Transverse colon (tissue), 4 donors: ENCODE data around the gene HSFX3. TPM values are rescaled to one million over a fixed set of nuclear protein-coding genes. Genes with fewer than 3 reads are reported as not detected.
"Not testable (repeated sequence)": the region's sequence is repeated elsewhere in the genome, so short reads cannot be mapped to it uniquely, and the experiment has no call there.

Experiments used
- DNase-seq: peaks from one replicate; pipeline ENCODE4 v3.0.0-alpha.2; 2019
- H3K27ac ChIP-seq, 4 donors: fragments of 200-600 bp; sonication (generic); 2 replicates each; pipeline ENCODE4 v1.5.1; 2016 to 2018; ENCODE audit warnings: inconsistent platforms in 4 of 4
- H3K27me3 ChIP-seq: fragments of 200-600 bp; sonication (generic); 2 replicates; pipeline ENCODE4 v1.5.1; 2017; ENCODE audit warnings: inconsistent platforms
- H3K36me3 ChIP-seq, 4 donors: fragments of 200-600 bp; sonication (generic); 2 replicates each; pipeline ENCODE4 v1.5.1; 2017 to 2019; ENCODE audit warnings: inconsistent platforms in 4 of 4
- H3K4me1 ChIP-seq, 4 donors: fragments of 200-600 bp; sonication (generic); 2 replicates each; pipeline ENCODE4 v1.5.1; 2017 to 2020; ENCODE audit warnings: inconsistent platforms in 4 of 4
- H3K4me3 ChIP-seq, 4 donors: fragments of 200-600 bp; sonication (generic); 1 replicate in 1 of 4; 2 replicates in 3 of 4; pipeline versions ENCODE4 v1.5.1 to v1.6.1; 2017 to 2019; ENCODE audit warnings: inconsistent platforms in 4 of 4
- H3K9me3 ChIP-seq, 2 donors: fragments of 200-600 bp; sonication (generic); 2 replicates each; pipeline ENCODE4 v1.5.1; 2017 to 2019; ENCODE audit warnings: inconsistent platforms in 2 of 2
- EP300 ChIP-seq: sonication (generic); formaldehyde crosslinking; IDR thresholded peaks from one replicate; pipeline ENCODE4 v1.6.1; 2017; ENCODE audit warnings: antibody characterized with exemption, low read depth
- POLR2A ChIP-seq: fragments of 450-650 bp; IDR thresholded peaks from one replicate; pipeline ENCODE4 v1.6.1; 2016; ENCODE audit warnings: antibody characterized with exemption, mild to moderate bottlenecking, moderate library complexity
- POLR2AphosphoS5 ChIP-seq, 3 donors: sonication (generic); formaldehyde crosslinking; IDR thresholded peaks; one replicate each; pipeline ENCODE4 v1.6.1; 2016; ENCODE audit warnings: antibody characterized with exemption in 3 of 3
- WGBS, 2 donors: methylation state at CpG; one replicate each; pipeline ENCODE4 v1.1.5; 2018; ENCODE audit warnings: low coverage in 1 of 2; 5-methylcytosine and 5-hydroxymethylcytosine counted together
- in situ Hi-C, 4 donors: fragments of 200-750 bp; cut with MboI; loops; one replicate each; pipeline versions ENCODE4 v1.15.0 to v1.15.1; 2017; ENCODE audit warnings: low sequenced_read_pairs in 3 of 4, low pct_ligation_motif_present in 1 of 4, low pct_unique_long_range_greater_than_20kb in 1 of 4
- intact Hi-C: fragments of 100-400 bp; cut with DNase I; formaldehyde crosslinking; loops from one replicate; pipeline ENCODE4 v1.15.1; 2023; ENCODE audit warnings: low total_unique reads
- total RNA-seq, 4 donors: library from RNA; depleted of rRNA; stranded (reverse); fragments of >200 nt; gene quantifications; one replicate each; pipeline ENCODE4 v1.1.0, GENCODE V29; 2016
- TF ChIP-seq, protein P1 (sequence below), 5 experiments: fragments of 200-600 bp in 3 of 5; fragments of 450-650 bp in 2 of 5; sonication (generic) in 3 of 5; IDR thresholded peaks; 1 replicate in 2 of 5; 2 replicates in 3 of 5; pipeline ENCODE4 v1.5.1; 2016 to 2017; ENCODE audit warnings: antibody characterized with exemption in 5 of 5, inconsistent platforms in 3 of 5, mild to moderate bottlenecking in 2 of 5, moderate library complexity in 1 of 5

HSFX3 gene
- total RNA-seq, 4 donors from 2014 or later, result not detected

DNA sequence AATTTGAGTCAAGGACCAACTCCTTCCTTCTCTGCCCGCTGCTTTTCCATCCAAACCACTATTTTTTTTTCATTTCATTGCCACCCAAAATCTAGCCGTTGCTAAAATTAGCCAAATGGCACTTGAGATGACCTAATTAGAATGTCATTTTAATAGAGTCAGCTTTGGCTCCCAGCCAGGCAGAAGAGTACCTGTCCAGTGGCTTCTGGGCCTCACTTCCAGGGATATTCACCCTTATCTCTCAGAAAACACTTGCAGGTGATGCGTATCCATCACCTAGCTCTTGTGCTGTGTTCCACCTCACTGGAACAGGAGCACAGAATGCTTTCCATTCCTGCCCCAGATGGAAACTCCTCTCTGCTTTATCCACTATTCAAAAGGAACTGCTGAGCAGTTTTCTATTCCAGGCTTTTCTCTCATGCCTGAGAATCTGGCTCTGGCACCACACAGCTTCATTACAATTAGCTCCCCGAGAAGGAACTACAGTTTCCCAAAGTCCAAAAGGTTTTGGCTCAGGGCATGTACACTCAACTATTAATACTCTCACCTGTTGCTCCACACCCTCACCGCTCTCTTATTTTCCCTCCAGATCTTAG lies 19.1 kb upstream of the HSFX3 start:
- 70 to 80% methylated on average over 1 to 5 of the region's 5 CpGs for WGBS, 2 donors
- no peaks in the 10 kb centered on the region for H3K36me3 ChIP-seq
- no peaks in the 10 kb centered on the region for H3K27me3 ChIP-seq
- in situ Hi-C loops (no loop called here), intact Hi-C loops (no loop called here)
- DNase-seq, result no peak
- H3K4me1 ChIP-seq, result no peaks in the 10 kb centered on the region
- H3K9me3 ChIP-seq, result no peaks in the 10 kb centered on the region
- TF ChIP-seq EP300 (no peak), POLR2A (no peak), POLR2AphosphoS5 (IDR thresholded peaks at IDR 0.05) (no peak)
- TF ChIP-seq, protein P1, sequence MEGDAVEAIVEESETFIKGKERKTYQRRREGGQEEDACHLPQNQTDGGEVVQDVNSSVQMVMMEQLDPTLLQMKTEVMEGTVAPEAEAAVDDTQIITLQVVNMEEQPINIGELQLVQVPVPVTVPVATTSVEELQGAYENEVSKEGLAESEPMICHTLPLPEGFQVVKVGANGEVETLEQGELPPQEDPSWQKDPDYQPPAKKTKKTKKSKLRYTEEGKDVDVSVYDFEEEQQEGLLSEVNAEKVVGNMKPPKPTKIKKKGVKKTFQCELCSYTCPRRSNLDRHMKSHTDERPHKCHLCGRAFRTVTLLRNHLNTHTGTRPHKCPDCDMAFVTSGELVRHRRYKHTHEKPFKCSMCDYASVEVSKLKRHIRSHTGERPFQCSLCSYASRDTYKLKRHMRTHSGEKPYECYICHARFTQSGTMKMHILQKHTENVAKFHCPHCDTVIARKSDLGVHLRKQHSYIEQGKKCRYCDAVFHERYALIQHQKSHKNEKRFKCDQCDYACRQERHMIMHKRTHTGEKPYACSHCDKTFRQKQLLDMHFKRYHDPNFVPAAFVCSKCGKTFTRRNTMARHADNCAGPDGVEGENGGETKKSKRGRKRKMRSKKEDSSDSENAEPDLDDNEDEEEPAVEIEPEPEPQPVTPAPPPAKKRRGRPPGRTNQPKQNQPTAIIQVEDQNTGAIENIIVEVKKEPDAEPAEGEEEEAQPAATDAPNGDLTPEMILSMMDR (IDR thresholded peaks at IDR 0.05), result no peak
- no peak overlapping the region for H3K4me3 ChIP-seq
- no peak overlapping the region for H3K27ac ChIP-seq

DNA sequence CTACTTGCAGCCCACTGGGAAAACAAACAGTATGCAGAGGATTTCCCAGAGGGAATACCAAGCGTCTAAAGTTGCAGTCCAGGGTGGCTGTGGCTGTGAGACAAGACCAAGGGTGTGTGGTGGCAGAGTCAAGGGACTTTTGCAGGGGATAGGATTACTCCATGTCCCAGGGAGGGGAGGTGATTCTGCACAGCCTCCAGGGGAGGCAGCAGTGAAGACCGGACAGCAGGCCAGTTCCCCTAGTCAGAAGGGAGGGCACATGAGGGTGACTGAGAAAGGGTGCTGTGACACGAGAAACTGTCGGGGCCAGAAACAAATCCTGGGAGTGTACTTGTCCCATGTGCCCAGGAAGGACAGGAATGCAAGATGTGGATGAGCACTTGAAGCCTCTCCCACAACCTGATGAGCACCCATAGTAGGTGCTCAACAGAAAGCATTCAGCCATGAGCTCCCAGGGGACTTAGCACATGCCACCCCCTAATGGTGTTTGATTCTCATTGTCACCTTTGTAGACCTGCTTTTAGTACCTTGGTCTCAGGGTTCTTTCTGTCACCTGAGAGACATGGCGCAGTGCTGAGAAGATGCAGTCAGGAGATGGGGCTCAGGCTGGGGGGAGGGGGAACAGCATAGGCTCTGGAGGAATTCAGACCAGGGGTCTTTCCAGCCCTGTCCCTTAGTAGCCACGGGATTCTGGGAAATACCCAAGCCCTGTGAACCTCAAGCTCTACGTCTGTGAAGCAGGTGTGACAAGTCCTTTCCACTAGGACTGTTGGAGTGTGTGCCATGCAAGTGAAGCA lies 18.1 kb upstream of the HSFX3 start:
- intact Hi-C loops (no loop called here), in situ Hi-C loops (no loop called here)
- no peak overlapping the region for H3K4me3 ChIP-seq
- 72% methylated on average over 7 of the region's 7 CpGs; no CpG with 5 or more reads in 1 of the 2 donors for WGBS, 2 donors
- TF ChIP-seq EP300 (no peak), POLR2AphosphoS5 (IDR thresholded peaks at IDR 0.05) (no peak), POLR2A (no peak)
- TF ChIP-seq, protein P1 (IDR thresholded peaks at IDR 0.05), result no peak
- H3K4me1 ChIP-seq, result no peaks in the 10 kb centered on the region
- no peaks in the 10 kb centered on the region for H3K27me3 ChIP-seq
- no peaks in the 10 kb centered on the region for H3K9me3 ChIP-seq
- no peak overlapping the region for H3K27ac ChIP-seq
- no peak for DNase-seq
- H3K36me3 ChIP-seq, result no peaks in the 10 kb centered on the region

- Histone ChIP-seq H3K9me3 (no peaks in the 10 kb centered on the region), H3K4me3 (no peak overlapping the region), H3K4me1 (no peaks in the 10 kb centered on the region), H3K27ac (no peak overlapping the region), H3K27me3 (no peaks in the 10 kb centered on the region), H3K36me3 (no peaks in the 10 kb centered on the region)
- no peak for DNase-seq
- 79 to 94% methylated on average over 3 to 4 of the region's 4 CpGs for WGBS, 2 donors
- in situ Hi-C loops, result no loop called here
- TF ChIP-seq, protein P1 (IDR thresholded peaks at IDR 0.05), result no peak
- no peak for TF ChIP-seq POLR2A
- no peak for TF ChIP-seq POLR2AphosphoS5 (IDR thresholded peaks at IDR 0.05)
- TF ChIP-seq EP300, result no peak
- intact Hi-C loops, result no loop called here
Observed at GRCh38 chrX:149563359-149563758, 13.6 kb upstream of the HSFX3 start.

DNA sequence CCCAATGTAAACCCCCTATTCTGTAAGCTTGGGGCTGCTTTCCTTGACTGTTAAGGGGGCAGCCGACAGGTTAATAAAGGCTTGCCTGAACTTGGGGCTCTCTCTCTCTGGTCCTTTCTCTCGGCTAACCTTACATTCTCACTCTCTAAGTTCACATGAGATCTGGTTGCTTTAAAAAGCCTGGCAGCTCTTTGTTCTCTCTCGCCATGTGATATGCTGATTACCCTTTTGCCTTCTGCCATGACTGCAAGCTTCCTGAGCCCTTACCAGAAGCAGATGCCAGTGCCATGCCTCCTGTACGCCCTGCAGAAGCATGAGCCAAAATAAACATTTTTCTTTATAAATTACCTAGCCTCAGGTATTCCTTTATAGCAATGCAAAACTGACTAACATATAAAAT lies 5.5 kb upstream of the HSFX3 start:
- in situ Hi-C loops, DNase-seq, H3K27ac ChIP-seq, H3K4me1 ChIP-seq, H3K27me3 ChIP-seq, intact Hi-C loops, H3K9me3 ChIP-seq, H3K36me3 ChIP-seq, H3K4me3 ChIP-seq: not testable (repeated sequence)
- no CpG with 5 or more reads among the region's 4 CpGs for WGBS, 2 donors

- H3K4me3 ChIP-seq, H3K27ac ChIP-seq, H3K36me3 ChIP-seq, in situ Hi-C loops, H3K4me1 ChIP-seq, H3K9me3 ChIP-seq, DNase-seq, intact Hi-C loops, H3K27me3 ChIP-seq: not testable (repeated sequence)
- WGBS, 2 donors, result 100% methylated on average over 2 of the region's 6 CpGs; no CpG with 5 or more reads in 1 of the 2 donors
Observed at GRCh38 chrX:149551939-149552248, 2.2 kb upstream of the HSFX3 start.

- in situ Hi-C loops, H3K27ac ChIP-seq, H3K4me1 ChIP-seq, H3K4me3 ChIP-seq, H3K27me3 ChIP-seq, intact Hi-C loops, DNase-seq, H3K9me3 ChIP-seq, H3K36me3 ChIP-seq: not testable (repeated sequence)
- no CpG with 5 or more reads among the region's 4 CpGs for WGBS, 2 donors
Observed at GRCh38 chrX:149551245-149551938, 1.7 kb upstream of the HSFX3 start.

- in situ Hi-C loops, H3K9me3 ChIP-seq, H3K27ac ChIP-seq, intact Hi-C loops, DNase-seq, H3K27me3 ChIP-seq, H3K36me3 ChIP-seq, H3K4me3 ChIP-seq, H3K4me1 ChIP-seq: not testable (repeated sequence)
- 60 to 81% methylated on average over 1 of the region's 1 CpG for WGBS, 2 donors
Observed at GRCh38 chrX:149550454-149550853, 730 bp upstream of the HSFX3 start.
